NCI-H2171 treated with DMSO at 0.1 percent for 48 hours (cell line): Measurements from ENCODE around the gene EXOSC9.
A peak's percentile ranks its signal among the peaks of the same experiment; 100 is the strongest.

Experiments
- DNase-seq: peaks from one replicate; lab custom pipeline; 2025; lab: John Stamatoyannopoulos, UW

The EXOSC9 gene

DNA sequence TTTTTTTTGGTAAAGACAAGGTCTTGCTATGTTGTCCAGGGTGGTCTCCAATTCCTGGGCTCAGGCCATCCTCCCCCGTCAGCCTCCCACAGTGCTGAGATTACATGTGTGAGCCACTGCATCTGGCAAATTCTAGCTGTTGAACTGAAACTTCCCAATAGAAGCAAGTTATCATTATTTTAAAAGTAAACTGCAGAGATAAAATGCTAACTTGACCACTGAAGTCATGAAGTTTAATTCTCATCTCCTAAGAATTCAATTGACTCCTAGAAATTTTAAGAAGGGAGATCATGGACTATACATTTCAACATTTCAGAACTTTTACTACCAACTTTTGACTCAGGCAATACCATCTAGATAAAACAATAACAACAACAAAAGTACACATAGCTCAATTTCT, 11.7 kb upstream of the EXOSC9 start:
- no peak for DNase-seq

DNA sequence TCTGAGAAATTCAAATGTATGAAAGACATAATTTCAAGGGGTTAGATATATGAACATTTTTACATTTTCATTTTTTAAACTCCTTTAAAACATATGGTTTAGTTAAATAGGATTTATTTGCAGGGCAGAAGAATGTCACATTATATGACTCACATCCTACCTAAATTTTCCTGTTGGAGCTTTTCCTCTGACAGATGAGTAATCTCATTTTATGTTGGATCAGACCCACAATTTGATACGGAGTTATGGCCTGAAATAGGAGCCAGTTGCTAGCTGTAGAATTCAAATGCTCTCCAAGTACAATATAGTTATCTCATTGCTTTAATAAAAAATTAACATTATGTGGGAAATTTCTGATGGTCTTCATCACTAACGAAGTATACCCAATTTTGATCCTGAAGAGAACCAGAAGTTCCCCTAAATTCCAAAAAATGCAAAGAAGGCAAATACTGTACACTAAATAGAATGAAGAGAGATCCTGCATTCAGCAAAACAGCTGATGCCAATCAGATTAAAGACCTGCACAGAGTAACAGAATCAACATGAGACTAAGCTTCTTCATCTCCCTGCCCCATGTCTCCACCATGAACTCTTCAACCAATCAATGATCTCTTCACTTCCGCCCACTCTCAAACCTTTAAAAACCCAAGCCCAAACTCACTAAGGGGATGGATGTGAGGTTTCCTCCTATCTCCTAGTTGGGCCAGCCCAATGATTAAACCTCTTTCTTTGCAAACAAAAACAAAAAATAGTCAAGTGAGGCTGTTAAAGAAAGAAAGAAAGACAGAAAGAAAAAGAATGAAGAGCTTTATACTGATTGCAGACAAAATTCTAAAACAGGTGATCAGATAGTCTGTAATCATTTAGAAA, 10.9 kb upstream of the EXOSC9 start:
- DNase-seq: no peak

DNA sequence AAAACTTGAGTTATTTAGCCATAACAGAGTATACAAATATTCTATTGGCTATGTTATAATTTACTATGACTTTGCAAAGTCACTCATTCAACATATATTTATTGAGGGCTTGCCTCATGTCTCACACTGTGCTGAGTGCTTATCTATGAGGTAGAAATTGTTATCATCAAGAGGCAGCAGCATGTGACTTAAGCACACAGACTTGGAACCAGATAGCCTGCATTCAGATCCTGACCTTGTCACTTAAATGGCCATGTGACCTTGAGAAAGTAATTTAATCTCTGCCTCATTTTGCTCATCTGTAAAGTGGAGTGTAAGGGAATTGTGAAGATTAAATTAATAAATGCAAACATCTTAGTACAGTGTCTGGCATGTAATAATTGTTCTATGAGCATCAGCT, 10.1 kb upstream of the EXOSC9 start:
- no peak for DNase-seq

DNA sequence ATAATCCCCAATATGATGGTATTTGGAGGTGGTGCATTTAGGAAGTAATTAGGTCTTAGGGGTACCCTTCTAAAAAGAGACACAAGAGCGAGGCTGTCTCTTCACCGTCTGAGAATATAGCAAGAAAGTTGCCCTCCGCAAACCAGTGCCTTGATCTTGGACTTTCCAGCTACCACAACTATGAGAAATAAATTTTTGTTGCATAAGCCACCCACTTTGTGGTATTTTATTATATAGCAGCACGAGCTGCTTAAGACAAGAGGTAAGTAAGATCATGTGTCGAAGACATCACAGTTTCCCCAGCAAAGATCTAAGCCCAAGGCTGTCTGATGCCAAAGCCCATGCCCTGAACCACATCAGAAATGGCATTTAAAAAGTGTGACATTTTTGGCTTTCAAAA, 9.6 kb upstream of the EXOSC9 start:
- no peak for DNase-seq

DNA sequence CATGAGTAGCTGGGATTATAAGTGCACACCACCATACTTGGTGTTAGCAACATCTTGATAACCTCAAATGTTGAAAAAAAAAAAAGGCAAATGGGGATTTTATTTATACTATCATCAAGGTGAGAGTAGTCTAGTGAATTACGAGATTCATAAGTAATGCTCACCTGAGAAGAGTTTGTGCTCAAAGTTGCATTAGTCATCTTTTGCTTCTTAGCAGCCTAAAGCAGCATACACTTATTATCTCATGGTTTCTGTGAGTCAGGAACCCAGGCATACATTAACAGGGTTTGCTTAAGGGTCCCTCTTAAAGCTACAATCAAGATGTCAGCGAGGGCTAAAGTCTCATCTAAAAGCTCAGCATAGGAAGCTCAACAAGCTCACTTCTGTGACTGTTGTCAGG, 8.2 kb upstream of the EXOSC9 start:
- DNase-seq: no peak

DNA sequence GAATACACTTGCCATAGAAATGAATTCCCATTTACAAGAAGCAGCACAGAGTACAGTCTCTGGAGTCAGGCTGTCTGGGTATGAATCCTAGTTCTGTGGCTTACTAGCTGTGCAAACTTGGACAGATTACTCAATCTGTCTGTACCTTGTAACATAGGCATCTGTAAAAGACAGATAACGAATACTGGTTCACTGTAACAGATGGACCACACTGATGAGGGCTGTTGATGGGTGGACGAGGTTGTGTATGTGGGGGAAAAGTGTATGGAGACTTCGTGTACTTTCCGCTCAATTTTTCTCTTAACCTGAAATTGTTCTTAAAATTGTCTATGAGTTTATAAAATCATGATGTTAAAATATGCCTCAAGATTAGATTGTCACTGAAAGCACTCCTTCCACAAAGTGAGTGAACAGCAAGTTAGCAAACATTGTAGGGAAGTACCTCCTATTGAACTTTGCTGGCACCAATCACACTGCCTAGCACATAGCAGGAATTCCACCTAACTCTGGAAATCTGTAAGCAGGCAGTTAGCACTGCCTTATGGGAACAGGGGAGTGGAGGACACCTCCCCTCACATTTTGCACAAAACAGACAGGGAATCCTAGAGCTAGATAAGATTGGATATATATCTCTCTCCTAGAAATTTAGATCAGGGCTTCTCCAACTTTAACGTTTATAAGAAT, 6.5 kb upstream of the EXOSC9 start:
- no peak for DNase-seq

DNA sequence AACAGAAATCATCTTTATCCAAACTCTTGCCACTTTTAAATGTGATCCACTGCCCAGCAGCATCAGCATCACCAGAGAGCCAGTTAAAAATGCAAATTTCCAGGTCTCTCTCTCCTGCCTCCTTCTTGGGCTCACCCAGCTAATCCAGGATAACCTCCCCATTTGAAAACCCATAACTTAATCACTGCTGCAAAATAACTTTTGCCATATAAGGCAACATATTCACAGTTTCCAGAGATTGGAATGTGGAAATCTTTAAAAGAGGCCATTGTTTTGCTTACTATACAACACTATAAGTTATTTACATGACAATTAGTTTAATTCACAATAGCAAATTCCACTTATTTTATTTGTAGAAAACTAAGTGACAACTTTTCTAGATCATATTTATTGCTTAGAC, 4.8 kb upstream of the EXOSC9 start:
- no peak for DNase-seq

DNA sequence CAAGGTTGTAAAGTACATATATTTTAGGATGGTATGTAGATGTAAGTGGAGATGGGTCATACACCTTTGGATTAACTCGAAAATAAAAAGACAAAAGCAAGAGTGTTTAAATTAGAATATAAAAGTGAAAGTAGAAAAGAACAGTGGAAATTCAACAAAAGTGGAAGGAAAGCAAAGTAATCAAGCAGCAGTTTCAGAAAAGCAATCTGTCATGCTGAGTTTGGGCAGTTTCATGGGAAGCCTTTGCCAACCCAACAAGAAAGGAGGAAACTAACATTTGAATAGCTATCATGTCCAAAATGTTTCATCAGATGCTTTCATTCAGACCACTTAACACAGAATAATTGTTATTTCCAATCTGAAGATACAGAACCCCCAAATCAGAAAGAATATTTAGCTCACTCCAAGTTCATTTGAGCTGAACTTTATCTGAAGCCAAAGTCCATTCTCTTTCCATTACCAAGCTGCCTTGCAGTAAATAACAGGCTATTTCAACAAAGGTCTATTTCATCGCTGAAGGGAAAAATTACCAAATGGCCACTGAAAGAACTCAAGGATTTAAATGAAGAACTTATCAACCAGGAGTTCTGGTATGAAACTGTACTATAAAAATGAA, 1.8 kb upstream of the EXOSC9 start:
- DNase-seq: no peak

DNA sequence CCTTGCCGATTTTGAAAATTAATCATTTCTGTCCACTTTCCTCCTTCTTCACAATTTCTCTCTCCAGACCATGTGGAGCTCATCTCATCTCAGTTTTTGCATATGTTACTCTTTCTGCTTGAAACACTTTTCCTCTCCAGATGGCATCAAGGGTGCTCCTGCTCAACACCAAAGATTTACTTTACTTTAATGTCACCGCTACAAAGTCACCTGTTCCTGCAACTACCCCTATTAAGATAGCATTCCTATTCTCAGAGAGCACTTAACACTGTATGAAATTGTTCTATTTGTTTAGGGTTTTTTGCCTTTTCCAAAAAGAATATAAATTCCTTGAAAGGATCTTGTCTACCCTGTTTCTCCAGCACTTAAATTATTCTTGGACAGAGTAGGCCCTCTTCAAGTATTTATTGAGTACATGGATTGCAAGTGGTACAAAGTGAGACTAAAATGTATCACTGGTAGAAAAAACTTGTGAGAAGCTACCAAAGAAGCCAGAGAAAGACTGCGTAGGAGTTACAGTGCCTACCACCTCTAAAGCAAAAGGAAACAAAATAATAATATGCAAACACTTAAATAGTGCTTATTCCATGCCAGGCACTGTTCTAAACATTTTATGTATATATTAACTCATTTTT, 1.1 kb upstream of the EXOSC9 start:
- no peak for DNase-seq

DNA sequence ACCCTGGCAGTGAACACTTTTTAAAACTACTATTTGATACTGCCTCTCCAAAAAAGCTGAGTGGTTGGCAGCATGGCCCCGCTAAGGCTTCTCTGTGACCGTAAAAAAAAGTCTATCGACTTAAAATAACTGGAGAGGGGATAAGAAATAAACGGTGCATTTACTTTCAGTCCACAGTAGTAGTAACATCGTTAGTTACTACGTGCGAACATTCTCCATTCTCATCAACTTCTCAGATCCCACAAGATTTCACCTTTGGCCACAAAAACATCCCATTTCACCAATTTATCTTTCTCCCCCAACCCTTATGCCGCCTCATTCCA, 524 bp upstream of the EXOSC9 start:
- DNase-seq: no peak

DNA sequence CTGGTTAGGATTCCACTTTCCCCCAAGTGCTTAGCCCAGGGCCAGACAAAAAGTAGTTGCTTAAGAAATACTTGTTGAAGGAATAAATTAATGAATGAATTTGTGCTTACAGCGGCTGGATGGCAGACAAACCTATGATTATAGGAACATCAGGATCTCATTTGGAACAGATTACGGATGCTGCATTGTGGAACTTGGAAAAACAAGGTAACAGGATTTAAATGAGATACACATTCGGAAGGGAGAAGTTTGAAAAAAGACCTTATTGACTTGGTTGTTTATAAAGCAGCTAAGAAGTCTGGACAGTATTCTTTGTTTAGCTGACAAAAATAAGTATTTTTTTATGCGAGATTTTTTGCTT, 572 bp downstream of the EXOSC9 start:
- no peak for DNase-seq

DNA sequence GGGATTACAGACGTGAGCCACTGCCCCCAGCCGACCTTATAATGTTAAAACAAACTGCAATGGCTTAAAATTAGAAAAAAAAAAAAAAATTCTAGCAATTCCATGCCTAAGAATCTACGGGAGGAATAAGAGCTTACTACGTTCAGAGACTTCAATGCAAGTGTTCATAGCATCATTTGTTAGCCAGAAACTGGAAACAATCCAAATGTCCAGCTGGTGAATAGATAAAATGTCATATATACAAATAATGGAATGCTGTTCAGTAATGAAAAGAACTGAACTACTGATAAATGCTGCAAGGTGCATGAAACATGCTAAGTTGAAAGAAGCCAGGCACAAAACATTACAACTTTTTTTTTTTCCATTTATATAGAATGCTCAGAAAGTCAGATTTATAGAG, 5.3 kb downstream of the EXOSC9 start:
- no peak for DNase-seq

DNA sequence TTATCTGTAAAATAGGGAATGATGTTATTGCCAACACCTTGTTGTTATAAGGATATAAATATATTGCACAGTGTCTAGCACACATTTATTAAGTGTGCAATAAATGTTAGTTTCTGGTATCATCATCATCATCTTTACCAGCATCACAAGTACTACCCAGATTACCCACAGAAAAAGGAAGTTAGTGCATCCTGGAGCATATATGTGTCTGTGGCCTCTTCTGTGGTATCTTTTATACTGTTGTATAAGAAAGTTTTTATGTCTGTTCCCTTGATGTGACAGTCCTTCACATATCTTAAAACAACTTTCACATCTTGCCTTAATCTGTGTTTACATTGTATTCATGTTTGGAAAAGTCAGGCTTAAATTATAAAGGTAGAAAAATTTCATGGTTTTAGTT, 10.0 kb downstream of the EXOSC9 start:
- DNase-seq: no peak

DNA sequence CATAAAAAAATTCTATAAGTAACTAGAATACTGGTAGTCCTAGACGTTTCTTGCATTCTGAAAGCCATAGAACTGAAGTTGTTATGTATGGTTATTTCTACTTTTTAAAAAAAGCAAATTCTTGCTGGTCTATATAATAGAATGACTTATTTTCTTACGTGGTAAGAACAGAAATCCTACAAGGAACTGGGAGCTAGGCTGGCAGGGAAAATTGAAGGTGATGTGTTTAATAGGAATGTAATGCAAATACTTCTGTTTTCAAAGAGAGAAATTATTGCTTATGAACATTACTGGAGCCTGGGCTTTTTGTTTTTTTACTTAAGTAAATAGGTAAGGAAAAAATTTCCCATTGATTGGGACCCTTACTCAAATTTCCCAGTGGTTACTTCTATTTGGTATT, 13.6 kb downstream of the EXOSC9 start:
- no peak for DNase-seq

DNA sequence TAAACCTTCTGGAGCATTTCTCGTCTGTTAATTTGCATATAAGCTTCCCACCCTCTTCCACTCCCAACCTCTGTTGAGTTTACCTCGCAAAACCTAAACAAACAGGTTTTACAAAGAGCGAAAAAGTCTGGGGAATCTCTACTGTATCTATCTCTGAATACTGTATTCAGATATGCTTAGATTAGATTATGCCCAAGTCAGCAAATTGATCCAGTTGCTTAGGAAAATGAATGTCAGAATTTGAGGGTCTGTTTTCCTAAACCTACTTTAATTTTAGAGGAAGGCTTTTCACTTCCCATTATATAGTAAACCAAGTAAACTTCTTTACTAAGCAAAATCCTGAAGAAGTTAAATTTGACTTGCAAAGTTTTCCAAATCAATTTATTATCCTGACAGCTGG, 15.9 kb downstream of the EXOSC9 start:
- DNase-seq: no peak

DNA sequence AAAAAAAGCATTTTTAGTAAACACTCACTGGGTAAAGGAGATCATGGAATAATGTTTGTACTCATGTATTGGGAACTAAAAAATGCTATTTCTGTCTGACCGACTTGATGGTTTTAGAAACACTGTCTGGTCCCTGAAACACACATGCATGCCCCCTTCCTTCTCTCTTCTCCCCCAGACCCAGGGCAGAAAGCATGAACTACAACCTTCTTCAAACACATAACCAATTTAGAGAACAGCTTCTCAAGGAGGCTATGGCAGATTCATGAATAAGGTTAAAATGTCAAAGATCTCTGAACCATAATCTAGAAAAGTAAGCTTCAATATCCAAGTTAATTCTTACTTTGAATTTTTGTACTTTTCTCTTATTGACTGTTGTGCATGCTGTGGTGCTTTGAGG, 16.6 kb downstream of the EXOSC9 start:
- no peak for DNase-seq

DNA sequence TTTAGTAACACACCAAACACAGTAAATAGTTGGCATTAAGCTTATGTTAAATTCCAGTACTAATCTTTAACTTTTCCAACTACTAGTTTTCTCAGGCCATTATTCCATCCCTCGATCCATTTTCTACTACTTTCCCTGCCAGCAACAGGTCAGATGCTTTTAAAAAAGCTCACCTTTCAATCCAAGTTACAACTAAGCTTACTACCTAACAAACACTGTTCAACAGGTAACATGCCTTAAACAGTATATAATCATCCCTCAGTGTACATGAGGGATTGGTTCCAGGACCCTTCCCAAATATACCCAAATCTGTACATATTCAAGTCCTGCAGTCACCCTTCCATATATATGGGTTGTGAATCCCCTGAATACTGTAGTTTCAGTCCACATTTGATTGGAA, 17.1 kb downstream of the EXOSC9 start:
- DNase-seq: no peak

DNA sequence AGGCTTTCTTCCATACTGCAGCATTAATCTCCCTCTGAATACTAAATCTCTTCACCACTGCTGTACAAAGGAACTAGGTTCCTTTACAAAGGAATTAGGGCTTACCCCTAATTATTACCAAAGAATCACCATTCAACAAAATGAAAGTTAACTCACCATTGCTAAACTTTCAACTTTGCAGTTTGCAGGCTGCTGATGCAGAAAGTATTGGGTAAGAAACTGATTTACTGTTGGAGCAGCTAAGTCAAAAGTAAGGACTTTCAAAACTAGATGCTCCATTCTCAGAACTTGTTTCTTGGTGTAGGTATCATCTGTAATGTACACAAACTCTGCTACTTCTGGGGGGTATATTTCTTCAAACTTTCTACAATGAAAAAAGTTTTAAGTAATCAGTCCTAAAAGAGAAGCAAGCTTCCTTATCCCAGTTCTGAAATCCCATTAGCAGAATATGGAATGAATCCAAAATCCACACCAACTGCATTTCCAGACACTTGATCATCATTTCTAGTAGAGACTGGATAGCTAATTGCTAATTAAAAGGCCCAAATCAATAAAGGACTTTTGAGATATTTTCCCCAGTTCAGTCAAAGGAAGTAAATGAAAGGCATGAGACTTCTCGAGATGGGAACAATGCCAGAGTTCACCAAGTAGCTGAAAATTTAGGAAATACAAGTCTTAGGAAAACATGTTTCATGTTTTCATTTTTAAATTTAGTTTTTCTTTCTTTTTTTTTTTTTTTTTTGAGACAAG, 18.3 kb downstream of the EXOSC9 start:
- no peak for DNase-seq

DNA sequence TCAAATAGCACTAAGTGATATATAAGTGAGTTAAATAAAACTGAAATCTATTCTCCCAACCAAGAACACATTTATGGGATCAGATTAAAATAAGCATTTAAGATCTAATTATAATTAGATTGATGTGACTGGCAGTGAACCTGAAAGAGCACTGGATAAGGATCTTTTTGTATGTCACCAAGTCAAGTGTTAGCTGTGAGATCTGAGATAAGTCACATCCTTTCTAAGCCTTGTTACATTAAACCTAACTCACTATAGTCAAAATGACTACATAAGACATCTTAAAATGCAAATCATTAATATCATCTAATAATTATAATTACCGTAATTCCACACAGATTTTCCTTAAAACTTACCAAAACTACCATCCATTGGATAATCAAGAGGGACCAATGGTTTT, 20.9 kb downstream of the EXOSC9 start:
- no peak for DNase-seq

DNA sequence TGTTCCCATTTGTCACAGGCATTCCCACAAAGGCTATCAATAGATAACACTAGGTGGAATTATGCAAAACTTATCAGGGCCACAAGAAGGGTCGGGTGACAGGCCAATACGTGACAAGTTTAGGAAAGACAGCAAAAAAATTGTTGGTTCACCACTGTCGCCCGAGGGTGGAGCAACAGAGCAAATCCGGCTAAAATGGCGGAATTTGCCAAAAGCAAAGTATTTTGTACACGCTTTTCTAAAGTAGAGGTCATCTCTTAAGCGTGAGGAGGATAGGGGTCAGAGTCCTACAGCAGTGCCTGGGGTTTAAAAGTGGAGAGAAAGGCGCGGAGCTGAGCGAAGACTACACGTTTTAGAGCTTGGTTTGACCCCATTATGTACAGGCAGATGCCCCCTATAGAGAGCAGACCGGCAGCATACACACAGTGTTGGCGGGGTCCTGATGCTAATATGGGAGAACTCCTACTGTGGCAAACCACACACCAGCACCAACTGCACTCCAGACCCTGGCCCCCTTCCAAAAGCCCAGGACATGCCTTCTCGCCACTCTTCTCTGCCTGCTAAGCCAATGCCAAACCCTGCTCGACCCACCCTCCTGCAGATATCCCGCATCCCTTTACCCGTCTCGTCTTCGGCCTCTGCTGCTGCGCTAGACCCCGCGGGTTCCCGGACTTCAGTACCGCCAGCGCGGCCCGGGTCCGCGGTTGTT, 21.8 kb downstream of the EXOSC9 start:
- DNase-seq: peak; percentile 30

DNA sequence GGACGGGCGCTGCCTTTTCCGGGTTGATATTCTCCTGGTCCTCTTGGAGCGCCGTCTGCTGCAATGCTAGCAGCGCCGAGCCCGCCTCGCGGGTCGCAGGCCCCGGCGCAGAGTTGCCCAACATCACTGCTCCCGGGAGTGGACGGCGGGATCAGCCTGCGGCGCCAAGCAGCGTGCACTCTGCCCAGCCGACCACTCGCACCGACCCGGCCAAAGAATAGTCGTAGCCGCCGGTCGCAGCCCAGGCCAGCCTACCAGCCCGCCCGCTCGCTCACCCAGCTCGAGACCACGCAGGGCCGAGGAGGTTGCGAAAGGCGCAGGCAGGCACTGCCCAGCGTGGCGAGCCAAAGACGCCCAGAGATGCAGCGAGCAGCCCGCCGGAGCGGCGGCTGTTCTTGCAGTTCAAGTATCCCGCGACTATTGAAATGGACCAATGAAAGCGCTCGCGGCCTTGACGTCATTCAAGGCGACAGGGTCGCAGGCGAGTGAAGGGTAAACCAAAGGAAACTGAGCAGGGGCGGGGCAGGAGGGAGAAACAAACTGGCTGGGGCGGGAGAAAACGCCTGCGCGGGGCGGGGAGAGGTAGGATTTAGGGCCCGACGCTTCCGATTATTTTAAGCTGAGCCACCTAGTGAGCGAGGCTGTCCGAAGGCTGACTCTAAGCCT, 22.5 kb downstream of the EXOSC9 start, which contains the start of gene CCNA2:
CCNA2 (minus strand) TSS at position 379 of the 666 bp plus-strand sequence; CDS start at position 124, 255 bp downstream.
- DNase-seq: peak; percentile 84
